NCI-H2196 (cell line): ENCODE data around the gene SALL1.

Experiments used
- DNase-seq: peaks from one replicate; lab custom pipeline; 2025; ENCODE audit not compliant: unreplicated experiment; lab: John Stamatoyannopoulos, UW

SALL1 gene

GRCh38 chr16:51157698-51158097, 6.6 kb upstream of the SALL1 start:
- no peak for DNase-seq

DNA sequence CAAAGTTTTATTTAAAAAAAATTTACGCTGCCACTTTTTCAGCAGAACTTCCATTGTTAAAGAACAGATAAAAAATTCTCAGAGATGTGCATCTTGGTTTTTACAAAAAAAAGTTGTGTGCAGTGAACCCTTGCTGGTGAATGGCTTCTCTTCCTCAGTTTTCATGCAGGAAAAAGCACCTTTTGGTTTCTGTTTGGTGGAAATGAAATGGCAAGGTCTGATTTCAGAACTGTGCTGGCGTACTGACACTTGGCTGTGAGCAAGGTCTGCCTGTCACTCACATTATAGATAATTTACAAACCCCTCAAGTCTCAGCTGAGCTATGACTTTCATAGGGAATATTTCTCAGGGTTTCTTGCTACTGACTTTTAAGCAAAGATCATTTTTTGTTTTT, 5.7 kb upstream of the SALL1 start:
- no peak for DNase-seq

DNA sequence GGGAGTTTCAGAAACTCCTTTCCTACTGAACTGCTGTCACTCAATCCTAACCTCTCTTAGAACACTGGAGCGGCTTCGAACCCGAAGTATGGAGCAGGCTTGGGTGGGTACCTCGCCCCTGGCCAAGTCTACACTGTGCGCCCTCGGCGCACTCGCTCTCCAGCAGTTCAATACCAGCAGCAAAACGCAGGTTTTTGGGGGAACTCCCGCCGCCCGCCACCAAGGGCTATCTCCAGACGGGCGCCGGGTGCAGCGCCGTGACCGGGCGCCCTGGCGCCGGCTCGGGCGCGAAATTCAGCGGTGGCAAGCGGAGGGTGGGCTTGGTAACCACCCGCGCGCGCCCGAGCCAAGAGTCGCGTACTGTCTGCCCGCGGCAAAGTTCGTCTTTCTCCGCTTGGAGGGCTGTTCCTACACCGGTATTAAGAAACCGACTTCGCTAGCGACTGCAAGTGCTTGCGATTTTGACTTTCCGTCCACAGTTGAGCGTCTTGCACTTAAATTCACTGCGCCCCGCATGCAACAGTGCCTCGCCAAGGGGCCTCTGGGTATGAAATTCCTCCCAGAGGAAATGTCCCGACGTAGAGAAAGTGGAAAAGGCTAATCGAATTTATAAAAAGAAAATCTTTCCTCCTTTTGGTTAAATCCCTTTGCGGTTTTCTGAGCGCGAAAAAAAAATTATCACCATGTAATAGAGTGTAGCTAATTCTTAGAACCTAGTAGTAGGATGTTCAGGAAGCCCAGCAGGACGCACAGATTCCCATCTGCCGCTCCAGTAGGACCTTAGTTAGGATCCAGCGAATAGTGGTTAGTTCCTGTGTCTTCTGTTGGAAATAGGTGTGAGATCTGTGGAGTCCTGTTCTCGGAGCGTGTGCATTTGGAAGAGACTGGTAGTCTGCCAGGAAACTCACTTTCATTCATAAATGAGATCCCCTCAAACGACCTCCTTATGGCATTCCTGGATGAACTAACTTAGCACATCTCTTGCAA, 5.0 kb upstream of the SALL1 start:
- DNase-seq: no peak

DNA sequence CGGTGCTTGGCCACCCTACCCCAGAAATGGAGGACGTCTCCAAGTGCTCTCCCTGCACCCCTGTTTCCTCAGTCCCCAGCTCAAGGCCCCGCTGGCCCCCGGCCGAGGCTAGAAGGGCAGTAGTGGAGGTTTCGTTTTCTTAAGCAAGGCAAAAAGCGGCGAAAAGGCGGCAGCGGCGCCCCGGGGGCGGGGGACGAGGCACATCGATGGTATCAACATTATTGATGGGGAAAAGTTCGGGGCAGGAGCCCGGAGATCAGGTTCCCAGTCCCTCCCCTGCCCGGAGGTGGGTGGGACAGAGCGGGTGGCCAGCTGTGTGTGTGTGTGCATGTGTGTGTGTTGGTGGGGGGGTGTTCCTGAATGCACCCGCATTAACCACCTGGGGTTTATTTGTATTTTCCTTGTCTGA, 4.1 kb upstream of the SALL1 start:
- DNase-seq: no peak

GRCh38 chr16:51154271-51155171, 3.5 kb upstream of the SALL1 start:
- DNase-seq: no peak

- no peak for DNase-seq
Observed at GRCh38 chr16:51153577-51154031, 2.5 kb upstream of the SALL1 start.

- no peak for DNase-seq
Observed at GRCh38 chr16:51152691-51153576, 1.9 kb upstream of the SALL1 start.

DNA sequence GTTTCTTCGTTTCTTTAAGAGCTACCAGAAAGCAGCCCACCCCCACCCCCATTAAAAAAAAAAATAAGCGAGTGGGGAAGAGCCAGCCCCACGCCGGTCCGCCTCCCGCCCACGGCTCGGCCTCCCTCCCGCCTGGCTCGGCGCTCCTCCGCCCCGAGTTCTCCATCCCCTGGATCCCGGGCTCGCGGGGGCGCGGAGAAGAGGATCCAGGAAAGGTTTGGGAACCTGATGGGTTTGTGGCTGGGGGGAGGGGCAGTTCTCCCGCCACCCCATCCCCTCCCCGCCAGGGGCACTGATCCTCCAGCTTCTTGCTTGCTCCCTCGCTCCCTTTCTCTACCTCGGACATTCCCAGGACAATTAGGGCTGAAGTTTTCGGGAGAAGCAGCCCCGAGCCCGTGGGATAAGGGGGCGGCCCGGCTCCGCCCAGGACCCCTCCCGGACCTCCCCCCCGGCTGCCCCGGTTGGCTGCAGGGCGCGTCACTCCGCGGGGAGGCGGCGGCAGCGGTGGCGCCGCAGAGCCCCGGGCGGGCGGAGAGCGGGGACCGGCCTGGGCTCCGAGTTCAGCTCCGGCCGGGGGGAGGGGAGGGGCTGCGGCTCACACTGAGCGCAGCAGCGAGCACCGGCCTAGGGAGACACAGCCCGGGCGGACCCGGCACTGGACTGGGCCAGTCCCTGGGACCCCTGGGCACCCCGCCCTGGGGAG, 1.0 kb upstream of the SALL1 start:
- peak; percentile 52 for DNase-seq

GRCh38 chr16:51151435-51151960, 428 bp upstream of the SALL1 start:
- peak; percentile 43 for DNase-seq

- no peak for DNase-seq
Observed at GRCh38 chr16:51150165-51150887, 744 bp downstream of the SALL1 start.

GRCh38 chr16:51149721-51150164, 1.3 kb downstream of the SALL1 start:
- DNase-seq: no peak

DNA sequence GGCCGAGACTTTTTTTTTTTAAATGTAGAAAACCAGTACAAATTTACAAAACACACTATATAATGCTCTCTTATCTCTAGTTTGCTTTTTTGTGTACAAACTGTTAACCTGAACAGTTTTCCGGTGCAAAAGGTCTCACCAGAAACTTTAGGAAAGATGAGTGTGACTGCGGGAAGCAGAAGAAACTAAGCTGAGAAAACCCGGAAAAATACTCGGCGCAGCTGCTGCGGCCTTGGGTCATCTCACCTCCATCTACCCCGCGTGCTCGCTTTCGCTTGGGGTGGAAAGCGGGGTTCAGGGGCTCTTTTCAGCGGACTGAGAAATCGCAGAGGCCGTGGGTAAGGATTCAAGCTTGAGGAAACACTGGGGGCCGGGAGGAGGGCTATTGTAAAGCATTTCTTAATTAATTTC, 1.8 kb downstream of the SALL1 start:
- DNase-seq: no peak

- no peak for DNase-seq
Observed at GRCh38 chr16:51148678-51149228, 2.3 kb downstream of the SALL1 start.

DNA sequence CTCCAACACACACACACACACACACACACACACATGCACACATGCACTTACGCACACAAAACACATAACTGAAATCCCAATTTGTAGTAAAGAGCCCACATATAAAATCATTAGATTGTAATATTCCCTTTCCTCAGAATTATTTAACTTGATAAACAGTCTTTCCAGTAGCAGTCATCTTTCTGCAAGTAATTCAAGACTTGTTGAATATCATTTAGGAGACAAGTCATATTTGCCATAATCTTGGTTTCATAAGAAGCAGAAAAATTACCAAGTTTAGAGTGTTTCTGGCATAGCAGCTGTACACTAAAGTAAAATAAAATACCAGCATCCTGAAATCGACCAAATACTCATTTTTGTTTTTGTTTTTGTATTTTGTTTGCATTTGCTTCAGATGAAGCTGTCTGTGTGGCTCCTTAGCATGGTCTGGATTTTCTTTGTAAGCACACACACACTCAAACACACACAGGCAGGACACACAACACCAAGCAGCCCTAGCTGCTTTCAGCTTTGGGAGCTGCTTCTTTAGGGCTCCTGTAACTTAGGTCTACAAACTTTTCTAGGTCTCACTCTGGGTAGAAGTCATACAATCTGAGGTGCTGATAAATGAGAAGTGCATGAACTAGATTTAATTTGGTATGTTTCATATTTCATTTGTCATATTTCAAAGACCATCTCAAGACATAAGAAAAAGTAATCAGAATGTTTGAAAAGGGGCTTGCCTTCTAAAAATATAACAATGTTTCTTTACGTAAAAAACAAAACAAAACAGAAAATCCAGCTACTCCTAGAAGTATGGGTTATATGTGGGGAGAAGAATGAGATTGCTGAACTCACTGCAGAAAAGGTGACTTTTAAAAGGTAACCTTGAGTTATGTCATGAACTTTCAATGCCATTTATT, 3.0 kb downstream of the SALL1 start:
- DNase-seq: no peak

GRCh38 chr16:51146256-51146924, 4.7 kb downstream of the SALL1 start:
- DNase-seq: no peak

DNA sequence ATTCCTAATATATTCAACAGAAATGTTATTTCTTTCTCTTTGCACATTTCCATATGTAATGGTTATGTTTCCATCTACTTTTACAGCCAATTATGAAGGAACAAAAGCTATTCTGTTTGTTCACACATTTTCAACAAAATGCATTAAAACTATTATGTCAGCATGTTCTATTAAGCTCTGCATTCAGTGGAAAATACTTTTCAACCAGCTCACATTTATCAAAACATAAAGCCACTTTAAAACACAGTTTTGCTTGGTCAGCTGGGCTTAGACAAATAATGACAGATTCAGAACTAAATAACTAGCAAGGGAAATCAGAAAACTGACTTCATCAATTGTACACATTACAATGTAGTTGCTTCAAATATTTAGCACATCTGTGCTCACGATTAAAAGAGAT, 6.9 kb downstream of the SALL1 start:
- DNase-seq: no peak
